Ureter (tissue), 1 donor: ENCODE data around the gene JPH3. TPM values are rescaled to one million over a fixed set of nuclear protein-coding genes. Genes with fewer than 3 reads are reported as not detected.
"Not testable (repeated sequence)": the region's sequence is repeated elsewhere in the genome, so short reads cannot be mapped to it uniquely, and the experiment has no call there.

Experiments
- DNase-seq: peaks from one replicate; pipeline ENCODE4 v3.0.0-alpha.2; 2020; ENCODE audit warnings: low spot score
- total RNA-seq: library from RNA; stranded (reverse); gene quantifications from one replicate; pipeline ENCODE4 v1.2.4, GENCODE V29; 2023
- donor health status: DM: yes; HTN: yes; CAD: no.

Gene JPH3
- total RNA-seq, 1 donor from 2014 or later: 0.91 TPM

- DNase-seq: not testable (repeated sequence)
These were observed 78.8 kb downstream of the JPH3 start for GRCh38 chr16:87681051-87681602.

DNA sequence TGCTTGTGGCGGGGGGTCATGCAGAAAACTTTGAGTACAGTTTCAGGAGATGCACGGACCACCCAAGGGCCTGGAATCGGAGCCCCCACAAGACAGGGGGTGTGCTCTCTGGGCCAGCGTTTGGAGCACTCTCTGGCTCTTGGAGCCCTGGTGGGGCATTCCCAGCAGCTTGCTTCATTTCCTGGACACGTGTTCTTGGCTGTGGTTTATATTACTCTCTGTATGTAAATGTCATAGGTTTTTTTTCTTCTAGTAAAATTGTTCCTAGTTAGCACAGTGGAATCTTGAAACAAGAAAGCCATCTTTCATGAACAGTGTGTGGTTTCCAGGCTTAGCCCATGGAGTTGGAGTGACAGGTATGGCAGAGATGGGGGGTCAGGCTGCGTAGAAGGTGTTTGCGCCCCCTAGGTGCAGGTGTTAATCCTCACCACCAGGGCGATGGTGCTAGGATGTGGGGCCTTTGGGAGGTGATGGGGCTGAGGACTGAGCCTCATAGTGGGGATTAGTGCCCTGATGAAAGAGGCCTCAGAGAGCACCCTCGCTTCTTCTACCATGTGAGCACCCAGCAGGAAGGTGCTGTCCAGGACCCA is 79.8 kb downstream of the JPH3 start:
- no peak for DNase-seq

DNA sequence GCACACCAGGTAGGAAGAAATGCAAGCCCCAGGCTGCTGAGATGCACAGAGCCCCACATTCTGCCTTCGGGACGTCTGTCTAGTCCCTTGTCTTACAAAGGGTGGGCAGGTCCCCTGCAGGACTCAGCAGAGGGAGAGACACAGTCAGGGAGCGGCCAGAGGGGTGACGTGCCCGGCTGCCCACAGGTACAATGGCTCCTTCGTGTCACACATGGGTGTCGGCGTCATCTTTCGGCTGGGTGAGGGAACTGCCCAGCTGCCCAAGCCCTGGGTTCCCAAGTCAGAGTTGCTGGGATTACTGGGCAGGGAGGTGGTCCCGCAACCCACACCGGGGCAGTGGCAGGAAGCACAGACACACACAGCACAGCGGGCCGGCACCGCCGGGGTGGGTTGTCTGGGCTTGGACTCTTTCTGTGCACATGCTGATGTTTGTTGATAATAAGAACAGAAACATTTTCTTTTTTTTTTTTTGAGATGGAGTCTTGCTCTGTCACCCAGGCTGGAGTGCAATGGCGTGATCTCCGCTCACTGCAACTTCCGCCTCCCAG is 80.6 kb downstream of the JPH3 start:
- no peak for DNase-seq

DNA sequence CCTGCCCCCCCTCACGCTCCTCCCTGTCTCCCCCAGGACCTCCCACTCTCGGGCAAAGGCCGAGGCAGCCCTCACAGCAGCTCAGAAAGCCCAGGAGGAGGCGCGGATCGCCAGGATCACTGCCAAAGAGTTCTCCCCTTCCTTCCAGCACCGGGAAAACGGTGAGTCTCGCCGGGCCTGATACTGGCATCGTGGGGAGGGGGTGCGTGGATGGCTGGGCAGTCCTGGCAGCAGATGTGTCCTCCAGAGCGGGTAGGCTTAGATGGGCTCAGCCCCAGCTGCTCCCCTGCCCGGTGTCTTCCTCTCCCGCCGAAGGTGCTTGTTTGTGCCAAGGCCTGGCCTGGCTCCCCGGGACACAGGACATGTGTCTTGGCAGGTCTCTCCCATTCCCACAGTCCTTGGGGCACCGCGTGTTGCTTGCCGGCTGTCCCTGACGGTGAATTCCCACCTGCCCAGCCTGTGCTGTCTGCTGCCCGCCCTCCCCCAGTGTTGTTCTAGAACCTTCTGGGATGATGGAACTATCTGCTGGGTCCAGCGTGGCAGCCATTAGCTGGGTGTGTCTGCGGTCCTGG is 81.9 kb downstream of the JPH3 start:
- no peak for DNase-seq

DNA sequence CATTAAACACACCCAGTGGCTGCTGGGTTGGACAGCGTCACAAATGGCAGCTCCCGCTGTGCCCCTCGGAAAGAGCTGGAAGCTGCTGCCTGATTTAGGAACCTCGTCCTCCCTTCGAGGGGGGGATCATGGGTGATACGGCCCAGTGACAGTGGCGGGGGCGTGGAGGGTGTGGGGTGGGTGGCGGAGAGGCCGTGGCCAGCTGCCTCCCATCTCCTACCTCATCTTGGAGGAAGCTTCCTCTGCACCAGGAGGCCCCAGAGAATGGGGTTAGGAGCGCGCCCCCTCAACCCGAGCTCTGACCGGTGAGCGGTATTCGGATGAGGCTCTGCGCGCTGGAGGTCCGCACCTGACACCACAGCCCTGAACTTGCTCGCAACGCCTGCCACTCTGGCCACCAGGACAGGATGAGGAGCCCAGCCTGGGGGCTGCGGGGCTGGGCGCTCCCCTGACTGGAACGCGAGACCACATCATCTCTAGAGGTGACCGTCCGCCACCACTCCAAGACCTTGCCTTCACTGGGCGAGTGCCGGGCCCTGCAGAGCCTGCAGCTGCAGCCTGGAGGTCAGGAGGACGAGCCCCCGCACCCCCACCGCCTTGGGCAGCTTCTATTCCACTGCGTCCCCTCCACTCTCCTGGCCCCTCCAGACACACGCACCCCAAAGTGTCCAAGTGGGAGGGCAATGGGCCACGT is 82.5 kb downstream of the JPH3 start:
- no peak for DNase-seq

DNA sequence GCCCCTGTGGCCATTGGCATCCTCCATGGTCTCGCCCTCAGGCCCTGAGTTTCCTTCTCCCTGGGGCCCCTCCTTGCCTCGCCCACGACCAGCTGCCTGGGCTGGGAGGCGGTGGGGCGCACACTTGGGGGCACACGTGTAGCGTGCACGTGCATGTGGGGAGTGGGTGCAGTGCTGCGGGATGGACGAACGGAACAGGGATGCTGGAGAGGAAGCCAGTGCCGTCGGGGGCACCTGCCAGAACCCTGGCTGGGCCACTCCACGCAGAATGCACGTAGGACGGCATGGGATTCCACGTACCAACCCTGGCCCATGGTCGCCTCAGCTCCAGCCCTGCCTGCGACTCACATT is 83.1 kb downstream of the JPH3 start:
- DNase-seq: no peak

DNA sequence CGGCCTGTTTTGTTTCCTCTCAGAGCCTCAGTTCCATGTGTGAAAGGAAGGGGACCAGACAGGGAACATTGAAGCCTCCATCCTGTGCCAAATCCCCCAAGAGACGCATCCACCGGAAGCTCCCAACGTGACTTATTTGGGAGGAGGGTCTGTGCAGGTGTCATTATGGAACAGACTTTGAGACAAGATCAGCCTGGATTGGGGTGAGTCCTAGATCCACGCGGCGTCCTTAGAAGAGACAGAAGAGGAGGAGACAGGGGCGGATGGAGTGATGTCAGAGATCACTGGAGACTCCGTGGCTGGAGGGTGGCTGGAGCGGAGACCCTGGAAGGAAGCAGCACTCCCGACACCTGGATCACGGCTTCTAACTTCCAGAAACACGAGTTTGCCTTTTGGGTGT is 83.5 kb downstream of the JPH3 start:
- DNase-seq: no peak

DNA sequence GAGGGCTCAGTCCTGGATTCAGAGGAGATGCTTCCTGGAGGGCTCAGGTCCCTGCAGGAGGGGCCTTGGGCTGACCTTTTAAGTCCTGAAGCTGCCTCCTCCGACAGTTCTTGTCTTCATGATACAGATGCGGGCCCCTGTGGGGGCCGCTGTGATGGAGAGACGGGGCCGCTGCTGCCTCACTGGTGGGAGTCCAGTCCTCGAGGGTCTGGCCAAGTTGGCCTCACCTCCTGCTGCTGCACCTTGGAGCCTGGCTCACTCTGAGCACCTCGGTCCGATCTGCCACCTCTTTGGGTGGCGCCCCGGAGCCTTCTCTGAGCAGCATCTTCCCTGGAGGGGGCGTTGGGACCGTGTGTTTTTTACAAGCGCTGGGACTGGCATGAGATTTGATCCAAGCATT is 84.4 kb downstream of the JPH3 start:
- no peak for DNase-seq

DNA sequence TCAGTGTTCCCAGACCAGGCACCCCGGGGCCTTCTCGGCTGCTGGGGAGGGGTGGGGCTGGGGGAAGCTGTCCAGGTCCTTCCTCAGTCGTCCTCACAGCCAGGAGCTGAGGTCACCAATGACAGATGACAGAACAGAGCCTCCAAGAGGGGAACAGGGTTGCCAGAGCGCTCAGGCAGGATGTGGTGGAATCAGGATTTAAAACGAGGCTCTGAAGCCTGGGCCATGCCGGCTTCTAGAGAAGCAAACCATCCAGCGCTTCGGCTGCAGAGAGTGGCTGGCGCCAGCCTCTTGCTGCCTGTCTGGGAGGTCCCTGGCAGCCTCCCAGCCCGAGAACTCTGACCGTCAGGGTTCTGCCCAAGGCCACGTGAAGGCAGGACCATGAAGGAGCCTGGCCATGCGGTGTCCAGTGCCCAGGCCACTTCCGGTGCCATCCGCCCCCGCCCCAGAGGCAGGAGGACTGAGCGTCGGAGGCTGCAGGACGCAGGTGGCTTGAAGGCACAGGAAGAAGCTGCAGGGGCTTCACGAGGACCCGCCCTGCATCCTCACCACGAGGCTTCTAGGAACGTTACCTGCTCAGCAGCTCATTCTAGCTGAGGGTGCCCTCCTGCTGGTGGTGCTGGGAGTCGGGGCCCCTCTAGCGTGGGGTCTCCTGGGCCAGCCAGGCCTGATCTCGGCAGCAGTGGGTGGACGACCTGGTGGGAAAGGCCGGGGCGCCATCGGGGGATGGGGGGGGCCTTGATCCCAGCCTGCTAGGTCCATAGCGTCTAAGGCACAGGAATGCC is 85.0 kb downstream of the JPH3 start:
- DNase-seq: no peak

DNA sequence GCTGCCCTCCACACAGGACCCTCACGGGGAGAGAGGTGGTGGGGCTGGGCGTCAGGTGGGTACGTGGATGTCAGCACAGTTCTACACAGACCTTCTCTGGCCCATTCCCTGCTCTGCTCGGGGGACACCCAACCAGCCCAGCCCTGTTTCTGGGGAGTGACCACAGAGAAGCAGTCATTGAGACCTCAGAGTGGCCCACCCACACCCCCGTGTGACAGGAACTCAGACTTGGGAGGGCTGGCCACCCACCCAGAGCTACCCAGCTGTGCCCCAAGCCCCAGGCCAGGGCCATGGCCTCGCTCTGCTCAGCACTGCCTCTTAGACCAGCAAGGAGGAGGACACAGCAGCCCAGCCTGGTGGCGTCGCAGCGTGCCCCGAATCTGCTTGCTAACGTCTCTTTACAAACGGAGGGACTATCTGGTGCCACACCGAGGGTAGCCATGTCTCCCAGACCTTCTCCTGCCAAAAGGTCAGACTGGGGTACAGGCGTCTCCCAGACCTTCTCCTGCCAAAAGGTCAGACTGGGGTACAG is 85.8 kb downstream of the JPH3 start:
- DNase-seq: no peak

DNA sequence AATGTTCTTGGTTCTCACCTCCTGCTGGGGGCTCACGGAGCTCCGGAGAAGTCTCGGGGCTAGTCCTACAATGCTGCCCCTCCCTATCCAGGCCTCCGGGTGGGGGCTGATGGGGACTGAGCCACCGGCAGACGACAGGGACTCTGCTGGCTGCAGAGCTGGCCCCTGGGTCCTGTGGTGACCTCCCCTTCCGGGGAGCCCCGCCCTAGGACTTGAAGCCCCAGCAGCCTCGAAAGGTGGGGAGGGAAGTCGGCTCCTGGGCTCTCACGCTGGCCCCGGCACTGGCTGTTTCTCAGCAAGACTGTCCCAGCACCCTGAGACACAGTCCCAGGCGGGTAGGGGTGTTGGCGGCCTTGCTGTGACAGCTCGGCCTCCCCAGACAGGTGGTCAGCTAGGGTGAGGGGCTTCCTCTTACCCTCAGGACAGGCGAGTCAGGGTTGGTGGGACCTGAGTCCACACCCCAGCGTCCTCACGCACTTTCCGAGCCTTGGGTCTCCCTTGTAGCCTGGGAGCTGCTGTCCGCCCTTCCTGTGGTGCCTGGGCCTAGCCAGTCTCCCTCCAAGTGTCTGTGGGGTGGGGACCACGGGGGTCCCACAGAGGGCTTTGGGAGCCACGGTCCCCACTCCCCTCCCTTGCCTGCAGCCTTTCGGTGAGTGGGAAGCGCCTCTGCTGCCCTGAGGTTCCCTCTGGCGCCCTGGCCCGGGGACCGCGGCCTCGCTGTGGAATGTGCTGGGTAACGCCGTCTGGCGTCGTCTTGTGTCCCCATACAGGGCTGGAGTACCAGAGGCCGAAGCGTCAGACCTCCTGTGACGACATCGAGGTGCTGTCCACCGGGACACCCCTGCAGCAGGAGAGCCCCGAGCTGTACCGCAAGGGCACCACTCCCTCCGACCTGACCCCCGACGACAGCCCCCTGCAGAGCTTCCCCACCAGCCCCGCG is 86.8 kb downstream of the JPH3 start:
- DNase-seq: no peak

DNA sequence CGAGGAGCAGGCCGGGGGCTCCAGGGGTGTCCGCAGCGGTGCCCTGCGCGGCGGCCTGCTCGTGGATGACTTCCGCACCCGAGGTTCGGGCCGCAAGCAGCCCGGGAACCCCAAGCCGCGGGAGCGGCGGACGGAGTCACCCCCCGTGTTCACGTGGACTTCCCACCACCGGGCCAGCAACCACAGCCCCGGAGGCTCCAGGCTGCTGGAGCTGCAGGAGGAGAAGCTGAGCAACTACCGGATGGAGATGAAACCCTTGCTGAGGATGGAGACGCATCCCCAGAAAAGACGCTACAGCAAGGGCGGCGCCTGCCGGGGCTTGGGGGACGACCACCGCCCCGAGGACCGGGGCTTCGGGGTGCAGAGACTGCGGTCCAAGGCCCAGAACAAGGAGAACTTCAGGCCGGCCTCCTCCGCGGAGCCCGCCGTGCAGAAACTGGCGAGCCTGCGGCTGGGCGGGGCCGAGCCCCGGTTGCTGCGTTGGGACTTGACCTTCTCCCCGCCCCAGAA is 87.7 kb downstream of the JPH3 start:
- DNase-seq: no peak

DNA sequence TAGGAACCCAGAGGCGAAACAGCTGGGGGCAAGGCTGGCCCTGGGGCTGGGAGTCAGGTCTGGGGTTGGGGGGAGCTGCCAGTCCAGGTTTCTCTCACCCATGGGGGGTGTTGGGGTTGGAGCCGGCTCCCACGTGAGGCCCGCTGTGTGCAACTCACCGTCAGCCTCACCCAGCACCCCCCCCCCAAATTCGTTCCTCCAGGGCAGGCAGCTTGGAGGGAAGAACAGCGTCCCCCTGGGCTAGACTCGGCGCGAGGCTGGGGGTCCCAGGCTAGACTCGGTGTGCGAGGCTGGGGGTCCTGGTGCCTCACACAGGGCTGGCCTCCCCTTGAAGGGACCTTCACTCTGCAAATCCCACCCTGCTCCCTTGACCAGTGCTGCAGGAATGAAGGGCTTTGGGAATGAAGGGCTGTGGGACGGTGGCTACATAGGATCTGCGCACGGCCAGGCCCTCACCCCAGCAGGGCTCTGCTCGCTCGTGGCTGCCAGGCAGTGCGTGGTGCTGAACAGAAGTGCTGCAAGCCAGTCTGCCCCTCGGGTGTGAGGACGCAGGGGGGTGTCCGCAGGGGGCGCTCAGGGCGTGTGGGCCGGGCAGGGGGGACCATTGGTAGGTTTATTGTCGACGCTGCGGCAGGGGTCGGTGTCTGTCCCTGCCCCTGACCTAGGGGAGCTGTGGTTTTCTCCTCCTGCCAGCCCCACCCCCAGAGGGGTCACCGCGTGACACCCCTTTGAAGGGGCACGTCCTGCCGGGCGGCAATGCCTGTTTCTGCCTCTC is 88.8 kb downstream of the JPH3 start:
- DNase-seq: no peak

DNA sequence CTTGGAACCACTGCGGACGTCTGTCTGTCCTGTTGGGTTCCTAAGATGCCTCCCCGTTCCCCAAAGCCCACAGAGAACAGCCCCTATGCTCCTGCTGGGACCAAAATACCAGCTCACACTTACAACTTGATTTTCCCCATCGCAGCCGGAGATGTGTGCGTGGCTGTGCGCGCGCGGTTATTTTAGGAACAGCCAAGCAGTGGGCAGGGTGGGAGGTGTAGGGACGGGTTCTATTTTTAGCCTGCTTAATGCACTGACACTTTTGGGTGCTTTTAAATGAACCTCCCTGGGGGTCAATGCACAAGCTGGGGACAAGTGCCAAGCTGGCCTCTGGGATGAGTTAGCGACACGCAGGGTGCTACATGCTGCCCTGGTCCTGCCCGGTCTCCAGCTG is 89.4 kb downstream of the JPH3 start:
- DNase-seq: no peak

- no peak for DNase-seq
These were observed 89.9 kb downstream of the JPH3 start for GRCh38 chr16:87692176-87692575.

DNA sequence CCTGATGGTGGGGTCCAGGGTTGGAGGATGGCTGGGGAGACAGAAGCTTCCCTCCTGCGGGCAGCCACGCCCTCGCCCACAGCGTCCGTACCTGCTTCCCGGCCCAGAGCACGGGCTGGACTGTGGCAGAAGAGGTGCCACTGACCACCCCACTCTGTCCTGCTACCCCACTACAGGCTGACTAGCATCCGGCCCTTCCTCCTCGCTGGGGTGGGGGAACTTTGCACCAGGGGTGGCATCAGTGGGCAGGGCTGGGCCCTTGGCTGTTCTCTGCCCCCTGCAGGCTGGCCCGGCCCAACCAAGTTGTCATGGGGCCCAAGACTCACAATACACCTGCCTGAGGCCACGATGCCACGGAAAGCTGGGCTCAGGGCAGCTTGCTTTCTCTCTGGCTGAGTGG is 90.4 kb downstream of the JPH3 start:
- no peak for DNase-seq

DNA sequence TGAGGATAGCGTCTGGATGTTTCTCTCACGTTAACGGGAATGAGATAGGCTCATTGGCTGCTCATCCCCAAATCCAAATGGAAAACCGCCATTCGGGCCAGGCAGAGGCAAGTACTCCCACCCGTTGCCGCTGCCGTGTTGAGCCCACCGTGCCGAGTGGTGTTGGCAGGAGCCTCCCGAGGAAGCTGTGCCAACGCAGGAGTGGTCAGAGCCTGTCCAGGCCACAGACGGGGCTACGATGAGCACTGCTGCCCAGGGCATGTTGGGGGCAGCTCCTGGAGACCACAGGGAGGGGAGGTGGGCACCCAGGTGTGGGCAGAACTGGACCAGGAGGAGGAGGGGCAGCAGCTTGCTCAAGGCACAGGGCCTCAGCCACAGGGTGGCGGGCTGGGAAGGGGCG is 91.5 kb downstream of the JPH3 start:
- no peak for DNase-seq

- DNase-seq: no peak
These were observed 92.3 kb downstream of the JPH3 start for GRCh38 chr16:87694441-87695125.

DNA sequence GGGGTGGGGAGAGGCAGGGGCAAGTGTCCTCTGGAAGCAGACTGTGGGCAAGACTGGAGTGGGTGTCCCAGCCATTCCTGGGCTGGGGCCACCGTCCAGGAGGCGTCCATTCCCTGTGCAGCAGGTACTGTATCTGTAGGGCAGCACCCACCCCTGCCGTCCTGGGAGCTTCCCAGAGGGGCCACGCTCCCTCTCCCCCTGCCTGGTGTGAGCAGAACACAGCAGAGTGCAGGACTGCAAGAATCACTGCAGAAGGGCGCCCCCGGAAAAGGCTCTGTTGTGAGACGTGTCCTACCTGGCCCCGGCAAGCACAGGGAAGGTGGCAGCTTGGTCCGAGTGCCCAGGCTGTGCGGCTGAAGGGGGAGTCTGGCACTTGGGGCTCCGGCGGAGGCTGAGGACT is 93.2 kb downstream of the JPH3 start:
- DNase-seq: no peak
